Measurements from ENCODE around the gene HOXB5. TPM values are rescaled to one million over a fixed set of nuclear protein-coding genes. Genes with fewer than 3 reads are reported as not detected.

Gene HOXB5
- total RNA-seq, 1 experiment from 2014 or later, result not detected

GRCh38 chr17:48627118-48627597, 33.6 kb upstream of the HOXB5 start:
- Histone ChIP-seq H2BK12ac (ENCODE audit: insufficient read length, low read depth, low read length) (no peak overlapping the region), H2BK120ac (ENCODE audit: low read depth, low read length, poor library complexity, severe bottlenecking) (no peak overlapping the region), H4K91ac (ENCODE audit: insufficient read length, low read depth, low read length) (no peak overlapping the region), H4K8ac (replicated peaks; ENCODE audit: insufficient read length, low read depth, low read length) (no peak overlapping the region), H2BK15ac (ENCODE audit: low read depth, low read length) (no peak overlapping the region), H3K4me1 (ENCODE audit: insufficient read depth, low read length) (no peaks in the 10 kb centered on the region; the same call in none of the 2 replicates), H2AK5ac (ENCODE audit: insufficient read length, low read length) (no peak overlapping the region), H3K14ac (ENCODE audit: insufficient read depth, low read length) (no peak overlapping the region), H3K79me2 (ENCODE audit: insufficient read depth, low read length) (no peaks in the 10 kb centered on the region), H2AFZ (ENCODE audit: low read length) (no peak overlapping the region), H3K9ac (ENCODE audit: extremely low read depth, insufficient read length, low read length) (no peak overlapping the region), H4K5ac (ENCODE audit: insufficient read length, low read depth, low read length) (no peak overlapping the region), H3K4ac (ENCODE audit: low read depth, low read length) (no peak overlapping the region), H3K18ac (ENCODE audit: insufficient read length, low read depth, low read length) (no peak overlapping the region), H2BK20ac (ENCODE audit: low read depth, low read length, poor library complexity, severe bottlenecking) (no peak overlapping the region), H3K23ac (ENCODE audit: insufficient read length, low read depth, low read length) (no peak overlapping the region), H3K27ac (ENCODE audit: insufficient read length, low read depth, low read length) (no peak overlapping the region), H2BK5ac (ENCODE audit: insufficient read length, low read length) (no peak overlapping the region), H4K20me1 (ENCODE audit: control insufficient read depth, insufficient read depth, insufficient read length) (no peaks in the 10 kb centered on the region), H3K4me2 (ENCODE audit: insufficient read depth, insufficient read length, low read length) (no peak overlapping the region), H3K79me1 (ENCODE audit: insufficient read depth, low read depth, low read length, poor library complexity, severe bottlenecking) (no peaks in the 10 kb centered on the region), H3K9me3 (ENCODE audit: control insufficient read depth, low read depth, low read length) (no peaks in the 10 kb centered on the region), H3K56ac (ENCODE audit: insufficient read length, low read depth, low read length) (no peak overlapping the region), H3K27me3 (ENCODE audit: insufficient read depth, low read length) (peaks cover 99% of the 10 kb centered on the region), H3T11ph (ENCODE audit: low read length) (no peak overlapping the region), H3K23me2 (ENCODE audit: insufficient read length, low read depth, low read length, poor library complexity, severe bottlenecking) (peaks cover 5% of the 10 kb centered on the region)
- Mint-ChIP-seq H3K27ac (no peak overlapping the region), H3K4me3 (no peak overlapping the region; a peak in 1 of 5 replicates), H3K9me3 (peaks cover 0 to 14% of the 10 kb centered on the region in 2 experiments; a peak in 4 of 5 replicates), H3K36me3 (ENCODE audit: insufficient read depth in 1 of 3, low read depth in 3 of 3) (peaks cover 0 to 2% (median 0%) of the 10 kb centered on the region in 3 experiments; a peak in 1 of 7 replicates), H3K27me3 (ENCODE audit: low read depth) (peaks cover 100% of the 10 kb centered on the region), H3K4me1 (peaks cover 7 to 12% of the 10 kb centered on the region in 2 experiments)
- TF ChIP-seq CTCF (conservative IDR thresholded peaks at IDR 0.05), result no peak
- no CpG with 5 or more reads among the region's 5 CpGs for WGBS (ENCODE audit: extremely low coverage, insufficient read length, low lambda C conversion rate)
- DNase-seq, result no peak
